Endodermal cell (in vitro differentiated cells): ENCODE data around the gene MAP3K2. TPM values are rescaled to one million over a fixed set of nuclear protein-coding genes. Genes with fewer than 3 reads are reported as not detected.

Source experiments
- DNase-seq: peaks from one replicate; pipeline ENCODE4 v3.0.0-alpha.2; 2017
- H3K27ac ChIP-seq: 2 replicates; pipeline ENCODE4 v1.5.1; 2013; ENCODE audit warnings: mild to moderate bottlenecking, low read depth, low read length, moderate library complexity
- H3K27me3 ChIP-seq: 2 replicates; pipeline ENCODE4 v1.6.1; 2013; ENCODE audit warnings: mild to moderate bottlenecking, low read length, moderate library complexity; ENCODE audit not compliant: insufficient read depth, control insufficient read depth, poor library complexity, severe bottlenecking
- H3K36me3 ChIP-seq: 2 replicates; pipeline ENCODE4 v1.7.0; 2013; ENCODE audit warnings: mild to moderate bottlenecking, low read length, moderate library complexity; ENCODE audit not compliant: control insufficient read depth, insufficient read depth
- H3K4me1 ChIP-seq: one replicate; pipeline ENCODE4 v1.7.0; 2013; ENCODE audit warnings: low read length; ENCODE audit not compliant: control insufficient read depth, insufficient read depth
- H3K4me3 ChIP-seq: 2 replicates; pipeline ENCODE4 v1.5.1; 2013; ENCODE audit warnings: mild to moderate bottlenecking, low read length, moderate library complexity
- H3K9ac ChIP-seq: 2 replicates; pipeline ENCODE4 v1.6.1; 2013; ENCODE audit warnings: mild to moderate bottlenecking, low read length, moderate library complexity; ENCODE audit not compliant: poor library complexity, severe bottlenecking; ENCODE audit errors: extremely low read depth
- H3K9me3 ChIP-seq: 2 replicates; pipeline ENCODE4 v1.6.1; 2013; ENCODE audit warnings: mild to moderate bottlenecking, low read length, moderate library complexity; ENCODE audit not compliant: control insufficient read depth
- H3K27ac Mint-ChIP-seq: 2 replicates; pipeline ENCODE4 v1.8.0; 2020; ENCODE audit warnings: mixed read lengths
- H3K27me3 Mint-ChIP-seq: 2 replicates; pipeline ENCODE4 v1.8.0; 2021; ENCODE audit warnings: mild to moderate bottlenecking, mixed read lengths; ENCODE audit not compliant: insufficient read depth
- H3K36me3 Mint-ChIP-seq: 2 replicates; pipeline ENCODE4 v1.8.0; 2020; ENCODE audit warnings: low read depth, mixed read lengths
- H3K4me1 Mint-ChIP-seq: 2 replicates; pipeline ENCODE4 v1.8.0; 2020; ENCODE audit warnings: mixed read lengths
- H3K4me3 Mint-ChIP-seq: 2 replicates; pipeline ENCODE4 v1.8.0; 2020; ENCODE audit warnings: mild to moderate bottlenecking, moderate library complexity, mixed read lengths
- H3K9me3 Mint-ChIP-seq: 2 replicates; pipeline ENCODE4 v1.8.0; 2020; ENCODE audit warnings: mild to moderate bottlenecking, mixed read lengths
- CTCF ChIP-seq: fragments of 200-600 bp; sonication (generic); conservative IDR thresholded peaks from 2 replicates; pipeline ENCODE4 v1.5.0; 2021; ENCODE audit warnings: antibody characterized with exemption, mild to moderate bottlenecking
- WGBS, 2 experiments: methylation state at CpG; one replicate each; pipeline versions ENCODE4 v1.1.5 to v1.1.7; 2013; ENCODE audit warnings: missing lambda C conversion rate in 2 of 2, mixed read lengths in 1 of 2; ENCODE audit not compliant: insufficient coverage in 1 of 2, insufficient read length in 1 of 2; 5-methylcytosine and 5-hydroxymethylcytosine counted together
- total RNA-seq, 2 donors: library from RNA; stranded (reverse); fragmentation: NEBNext Ultra II Directional in 1 of 2; extraction: Animal tissue kit (Norgen Biotek cat#: 25700) in 1 of 2; gene quantifications; 2 replicates in 1 of 2; 3 replicates in 1 of 2; pipeline ENCODE4 v1.2.1, GENCODE V29; 2021

Gene MAP3K2
- total RNA-seq, 2 donors from 2014 or later = 27.9 to 31.6 TPM

- 73 to 100% methylated on average over 1 to 2 of the region's 2 CpGs for WGBS, 2 experiments
- peak; percentile 48 for DNase-seq
- Histone ChIP-seq H3K9me3 (peaks cover 14% of the 10 kb centered on the region), H3K27me3 (no peaks in the 10 kb centered on the region), H3K36me3 (no peaks in the 10 kb centered on the region), H3K27ac (no peak overlapping the region), H3K4me1 (no peaks in the 10 kb centered on the region), H3K4me3 (no peak overlapping the region), H3K9ac (no peak overlapping the region)
- Mint-ChIP-seq H3K27me3 (no peaks in the 10 kb centered on the region), H3K4me3 (no peak overlapping the region), H3K27ac (no peak overlapping the region), H3K4me1 (peaks cover 16% of the 10 kb centered on the region), H3K9me3 (peaks cover 16% of the 10 kb centered on the region), H3K36me3 (peaks cover 9% of the 10 kb centered on the region)
- no peak for TF ChIP-seq CTCF
Measured at GRCh38 chr2:127365211-127365643, 22.5 kb downstream of the MAP3K2 start.

- no peaks in the 10 kb centered on the region for H3K4me1 ChIP-seq
- H3K27ac ChIP-seq = no peak overlapping the region
- TF ChIP-seq CTCF = no peak
- H3K9ac ChIP-seq = no peak overlapping the region
- Mint-ChIP-seq H3K27ac (no peak overlapping the region), H3K9me3 (peaks cover 4% of the 10 kb centered on the region), H3K4me1 (peaks cover 24% of the 10 kb centered on the region), H3K4me3 (no peak overlapping the region), H3K27me3 (no peaks in the 10 kb centered on the region), H3K36me3 (no peaks in the 10 kb centered on the region)
- no peak for DNase-seq
- no peak overlapping the region for H3K4me3 ChIP-seq
- 98 to 100% methylated on average over 1 to 5 of the region's 5 CpGs for WGBS, 2 experiments
- H3K27me3 ChIP-seq = no peaks in the 10 kb centered on the region
- H3K9me3 ChIP-seq = no peaks in the 10 kb centered on the region
- H3K36me3 ChIP-seq = no peaks in the 10 kb centered on the region
Measured at GRCh38 chr2:127362971-127363370, 24.8 kb downstream of the MAP3K2 start.

GRCh38 chr2:127361929-127362885, 25.6 kb downstream of the MAP3K2 start:
- Mint-ChIP-seq H3K4me1 (peaks cover 24% of the 10 kb centered on the region), H3K4me3 (no peak overlapping the region), H3K36me3 (no peaks in the 10 kb centered on the region), H3K27me3 (no peaks in the 10 kb centered on the region), H3K9me3 (no peaks in the 10 kb centered on the region), H3K27ac (no peak overlapping the region)
- Histone ChIP-seq H3K36me3 (no peaks in the 10 kb centered on the region), H3K4me3 (no peak overlapping the region), H3K9me3 (no peaks in the 10 kb centered on the region), H3K4me1 (no peaks in the 10 kb centered on the region), H3K27me3 (no peaks in the 10 kb centered on the region), H3K27ac (no peak overlapping the region), H3K9ac (no peak overlapping the region)
- WGBS, 2 experiments = 84 to 87% methylated on average over 7 to 9 of the region's 10 CpGs
- no peak for TF ChIP-seq CTCF
- DNase-seq = no peak
